IMR-90 (cell line): ENCODE data around the gene ARHGEF4.

ENCODE experiments used
- RAD21 ChIP-seq: IDR thresholded peaks from 2 replicates; pipeline ENCODE4 v1.6.1; 2012; ENCODE audit warnings: low read length, improper control_type of control experiment
- TF ChIP-seq, protein P1 (sequence below): conservative IDR thresholded peaks from 2 replicates; pipeline ENCODE4 v1.5.1; 2012; ENCODE audit warnings: mild to moderate bottlenecking, low read depth, low read length, improper control_type of control experiment
- TF ChIP-seq, protein P2 (sequence below): fragments of 150-350 bp; IDR thresholded peaks from 2 replicates; pipeline ENCODE4 v1.6.1; 2016; ENCODE audit warnings: low read depth, mild to moderate bottlenecking, low read length, moderate library complexity, borderline replicate concordance

- no peak for TF ChIP-seq RAD21
- TF ChIP-seq, protein P1, sequence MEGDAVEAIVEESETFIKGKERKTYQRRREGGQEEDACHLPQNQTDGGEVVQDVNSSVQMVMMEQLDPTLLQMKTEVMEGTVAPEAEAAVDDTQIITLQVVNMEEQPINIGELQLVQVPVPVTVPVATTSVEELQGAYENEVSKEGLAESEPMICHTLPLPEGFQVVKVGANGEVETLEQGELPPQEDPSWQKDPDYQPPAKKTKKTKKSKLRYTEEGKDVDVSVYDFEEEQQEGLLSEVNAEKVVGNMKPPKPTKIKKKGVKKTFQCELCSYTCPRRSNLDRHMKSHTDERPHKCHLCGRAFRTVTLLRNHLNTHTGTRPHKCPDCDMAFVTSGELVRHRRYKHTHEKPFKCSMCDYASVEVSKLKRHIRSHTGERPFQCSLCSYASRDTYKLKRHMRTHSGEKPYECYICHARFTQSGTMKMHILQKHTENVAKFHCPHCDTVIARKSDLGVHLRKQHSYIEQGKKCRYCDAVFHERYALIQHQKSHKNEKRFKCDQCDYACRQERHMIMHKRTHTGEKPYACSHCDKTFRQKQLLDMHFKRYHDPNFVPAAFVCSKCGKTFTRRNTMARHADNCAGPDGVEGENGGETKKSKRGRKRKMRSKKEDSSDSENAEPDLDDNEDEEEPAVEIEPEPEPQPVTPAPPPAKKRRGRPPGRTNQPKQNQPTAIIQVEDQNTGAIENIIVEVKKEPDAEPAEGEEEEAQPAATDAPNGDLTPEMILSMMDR: no peak
- TF ChIP-seq, protein P2, sequence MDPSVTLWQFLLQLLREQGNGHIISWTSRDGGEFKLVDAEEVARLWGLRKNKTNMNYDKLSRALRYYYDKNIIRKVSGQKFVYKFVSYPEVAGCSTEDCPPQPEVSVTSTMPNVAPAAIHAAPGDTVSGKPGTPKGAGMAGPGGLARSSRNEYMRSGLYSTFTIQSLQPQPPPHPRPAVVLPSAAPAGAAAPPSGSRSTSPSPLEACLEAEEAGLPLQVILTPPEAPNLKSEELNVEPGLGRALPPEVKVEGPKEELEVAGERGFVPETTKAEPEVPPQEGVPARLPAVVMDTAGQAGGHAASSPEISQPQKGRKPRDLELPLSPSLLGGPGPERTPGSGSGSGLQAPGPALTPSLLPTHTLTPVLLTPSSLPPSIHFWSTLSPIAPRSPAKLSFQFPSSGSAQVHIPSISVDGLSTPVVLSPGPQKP: no peak
Measured at GRCh38 chr2:130936451-130936850, 99.7 kb downstream of the ARHGEF4 start.
